Measurements from ENCODE around the gene PRPSAP1. TPM values are rescaled to one million over a fixed set of nuclear protein-coding genes. Genes with fewer than 3 reads are reported as not detected.

Gene PRPSAP1
- total RNA-seq, 1 experiment from 2014 or later = 77.5 TPM

GRCh38 chr17:76379646-76380376 is 26.1 kb upstream of the PRPSAP1 start:
- ChIA-PET CTCF (interaction anchor here (0.7 kb wide), 1 partner anchor 18 kb away, joined by 5 read pairs; no protein-coding TSS in a partner anchor), POLR2A (ENCODE audit: low non-redundant PET) (no interaction called here)
- intact Hi-C loops (cut with micrococcal nuclease; ENCODE audit: unreplicated experiment) = no loop called here
- H3K36me3 ChIP-seq (ENCODE audit: insufficient read depth, low read length, poor library complexity, severe bottlenecking) = no peaks in the 10 kb centered on the region
- H3K27ac ChIP-seq (ENCODE audit: low read depth, low read length, poor library complexity, severe bottlenecking) = no peak overlapping the region
- no peak for DNase-seq (ENCODE audit: low spot score)
- H3K9me3 ChIP-seq (ENCODE audit: low read depth, low read length, poor library complexity, severe bottlenecking) = no peaks in the 10 kb centered on the region
- TF ChIP-seq CTCF (conservative IDR thresholded peaks at IDR 0.05; ENCODE audit: low read depth, low read length) = no peak
- TF ChIP-seq EZH2 (IDR thresholded peaks at IDR 0.05; ENCODE audit: borderline replicate concordance, low read depth, low read length, poor library complexity, severe bottlenecking) = no peak
- BruUV-seq (replicated peaks) = no TSS peak
- H3K27me3 ChIP-seq (replicated peaks; ENCODE audit: insufficient read depth, low read depth, low read length, poor library complexity) = peaks cover 10% of the 10 kb centered on the region
- H3K4me3 ChIP-seq (ENCODE audit: low read depth, low read length, poor library complexity, severe bottlenecking) = no peak overlapping the region
- peaks cover 12% of the 10 kb centered on the region for H3K4me1 ChIP-seq (ENCODE audit: insufficient read depth, low read length, poor library complexity, severe bottlenecking)

- DNase-seq (ENCODE audit: low spot score) = no peak
- Histone ChIP-seq H3K9me3 (ENCODE audit: low read depth, low read length, poor library complexity, severe bottlenecking) (no peaks in the 10 kb centered on the region), H3K4me1 (ENCODE audit: insufficient read depth, low read length, poor library complexity, severe bottlenecking) (peaks cover 11% of the 10 kb centered on the region), H3K27ac (ENCODE audit: low read depth, low read length, poor library complexity, severe bottlenecking) (no peak overlapping the region), H3K36me3 (ENCODE audit: insufficient read depth, low read length, poor library complexity, severe bottlenecking) (no peaks in the 10 kb centered on the region), H3K4me3 (ENCODE audit: low read depth, low read length, poor library complexity, severe bottlenecking) (no peak overlapping the region), H3K27me3 (replicated peaks; ENCODE audit: insufficient read depth, low read depth, low read length, poor library complexity) (peaks cover 6% of the 10 kb centered on the region)
- ChIA-PET CTCF (no interaction called here), POLR2A (ENCODE audit: low non-redundant PET) (no interaction called here)
- BruUV-seq (replicated peaks) = no TSS peak
- TF ChIP-seq EZH2 (IDR thresholded peaks at IDR 0.05; ENCODE audit: borderline replicate concordance, low read depth, low read length, poor library complexity, severe bottlenecking) = no peak
- no peak for TF ChIP-seq CTCF (conservative IDR thresholded peaks at IDR 0.05; ENCODE audit: low read depth, low read length)
- intact Hi-C loops (cut with micrococcal nuclease; ENCODE audit: unreplicated experiment) = no loop called here
Observed at GRCh38 chr17:76379275-76379641, 25.5 kb upstream of the PRPSAP1 start.

- no peaks in the 10 kb centered on the region for H3K9me3 ChIP-seq (ENCODE audit: low read depth, low read length, poor library complexity, severe bottlenecking)
- DNase-seq (ENCODE audit: low spot score) = no peak
- TF ChIP-seq EZH2 (IDR thresholded peaks at IDR 0.05; ENCODE audit: borderline replicate concordance, low read depth, low read length, poor library complexity, severe bottlenecking) = no peak
- TF ChIP-seq CTCF (conservative IDR thresholded peaks at IDR 0.05; ENCODE audit: low read depth, low read length) = no peak
- no peaks in the 10 kb centered on the region for H3K36me3 ChIP-seq (ENCODE audit: insufficient read depth, low read length, poor library complexity, severe bottlenecking)
- CTCF ChIA-PET = no interaction called here
- no peak overlapping the region for H3K4me3 ChIP-seq (ENCODE audit: low read depth, low read length, poor library complexity, severe bottlenecking)
- H3K27ac ChIP-seq (ENCODE audit: low read depth, low read length, poor library complexity, severe bottlenecking) = no peak overlapping the region
- POLR2A ChIA-PET (ENCODE audit: low non-redundant PET) = no interaction called here
- intact Hi-C loops (cut with micrococcal nuclease; ENCODE audit: unreplicated experiment) = no loop called here
- no TSS peak for BruUV-seq (replicated peaks)
- H3K4me1 ChIP-seq (ENCODE audit: insufficient read depth, low read length, poor library complexity, severe bottlenecking) = peaks cover 7% of the 10 kb centered on the region
- H3K27me3 ChIP-seq (replicated peaks; ENCODE audit: insufficient read depth, low read depth, low read length, poor library complexity) = peaks cover 6% of the 10 kb centered on the region
Observed at GRCh38 chr17:76378548-76379274, 25.0 kb upstream of the PRPSAP1 start.
